GM03348 (cell line): ENCODE results near the gene S1PR4.
"Not testable (repeated sequence)": the region's sequence is repeated elsewhere in the genome, so short reads cannot be mapped to it uniquely, and the experiment has no call there.

Source experiments
- DNase-seq: peaks from one replicate; pipeline ENCODE4 v3.0.0; 2012; ENCODE audit warnings: low spot score

S1PR4 gene

DNA sequence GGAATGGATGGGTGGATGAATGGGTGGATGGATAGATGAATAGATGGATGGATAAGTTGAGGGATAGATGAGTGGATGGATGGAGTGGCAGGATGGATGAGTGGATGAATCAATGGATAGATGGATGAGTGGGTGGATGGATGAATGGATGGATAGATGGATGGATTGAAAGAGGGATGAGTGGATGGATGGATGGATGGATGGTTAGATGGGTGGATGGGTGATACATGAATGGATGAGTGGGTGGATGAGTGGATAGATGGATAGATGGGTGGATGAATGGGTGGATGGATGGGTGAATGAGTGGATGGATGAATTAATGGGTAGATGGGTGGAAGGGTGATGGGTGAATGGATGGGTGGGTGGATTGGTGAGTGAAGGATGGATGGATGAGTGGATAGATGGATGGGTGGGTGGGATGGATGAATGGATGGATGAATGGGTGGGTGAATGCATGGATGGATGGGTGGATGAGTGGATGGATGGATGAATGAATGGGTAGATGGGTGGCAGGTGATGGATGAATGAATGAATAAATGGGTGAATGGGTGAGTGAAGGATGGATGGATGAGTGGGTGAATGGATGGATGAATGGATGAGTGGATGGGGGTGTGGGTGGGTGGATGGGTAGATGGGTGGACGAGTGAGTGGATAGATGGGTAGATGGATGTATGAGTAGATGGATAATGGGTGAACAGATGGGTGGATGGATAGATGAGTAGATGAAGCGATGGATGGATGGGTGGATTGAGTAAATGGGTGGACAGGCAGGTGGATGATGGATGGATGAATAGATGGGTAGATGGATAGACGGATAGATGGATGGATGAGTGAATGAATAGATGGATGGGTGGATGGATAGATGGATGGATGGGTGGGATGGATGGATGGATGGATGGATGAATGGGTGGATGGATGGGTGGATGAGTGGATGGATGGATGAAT is 25.0 kb upstream of the S1PR4 start:
- DNase-seq, result no peak

DNA sequence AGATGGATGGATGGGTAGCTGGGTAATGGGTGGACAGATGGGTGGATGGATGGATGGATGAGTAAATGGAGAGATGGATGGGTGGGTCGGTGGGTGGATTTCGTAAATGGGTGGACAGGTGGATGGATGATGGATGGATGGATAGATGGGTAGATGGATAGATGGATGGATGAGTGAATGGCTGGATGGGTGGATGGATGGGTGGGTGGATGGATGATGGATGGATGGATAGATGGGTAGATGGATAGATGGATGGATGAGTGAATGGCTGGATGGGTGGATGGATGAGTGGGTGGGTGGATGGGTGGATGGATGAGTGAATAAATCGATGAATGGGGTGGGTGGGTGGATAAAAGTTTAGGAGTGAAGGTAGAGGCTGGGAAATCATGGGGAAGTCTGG is 24.1 kb upstream of the S1PR4 start:
- not testable (repeated sequence) for DNase-seq

DNA sequence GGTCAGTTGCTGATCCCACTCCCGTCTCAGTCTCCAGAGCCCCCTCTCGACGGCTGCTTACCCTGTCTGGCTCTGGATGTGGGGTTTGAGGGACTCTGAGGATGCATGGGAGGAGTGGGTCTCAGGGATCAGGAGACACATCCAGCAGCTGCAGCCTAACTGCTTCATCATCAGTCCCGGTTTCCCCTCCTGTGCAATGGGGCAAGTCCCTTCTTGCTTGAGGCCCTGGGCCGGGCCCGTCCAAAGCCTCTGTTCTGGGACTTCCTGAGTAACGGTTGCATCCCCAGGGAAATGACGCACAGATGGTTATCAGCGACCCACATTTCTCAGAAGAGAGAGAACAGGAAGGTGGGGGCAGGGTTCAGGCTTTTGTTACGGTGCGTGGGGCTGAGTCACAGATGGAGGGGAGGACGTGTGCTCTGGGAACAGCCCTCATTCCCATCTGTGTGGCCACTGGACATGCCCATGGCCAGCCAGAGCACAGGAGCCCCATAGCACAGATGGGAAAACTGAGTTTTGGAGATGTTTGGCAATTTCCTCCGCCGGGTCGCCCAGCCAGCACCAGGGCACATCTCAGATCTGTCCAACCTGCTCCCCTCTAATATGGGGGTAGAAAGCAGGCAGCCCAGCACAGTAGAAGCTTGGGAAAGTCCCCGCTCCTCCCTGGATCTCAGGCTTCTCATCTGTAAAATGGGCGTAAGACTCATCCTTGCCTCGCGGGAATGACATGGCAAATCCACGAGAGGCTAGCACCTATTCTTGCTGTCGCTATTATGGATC is 23.4 kb upstream of the S1PR4 start:
- DNase-seq, result peak; percentile 95

DNA sequence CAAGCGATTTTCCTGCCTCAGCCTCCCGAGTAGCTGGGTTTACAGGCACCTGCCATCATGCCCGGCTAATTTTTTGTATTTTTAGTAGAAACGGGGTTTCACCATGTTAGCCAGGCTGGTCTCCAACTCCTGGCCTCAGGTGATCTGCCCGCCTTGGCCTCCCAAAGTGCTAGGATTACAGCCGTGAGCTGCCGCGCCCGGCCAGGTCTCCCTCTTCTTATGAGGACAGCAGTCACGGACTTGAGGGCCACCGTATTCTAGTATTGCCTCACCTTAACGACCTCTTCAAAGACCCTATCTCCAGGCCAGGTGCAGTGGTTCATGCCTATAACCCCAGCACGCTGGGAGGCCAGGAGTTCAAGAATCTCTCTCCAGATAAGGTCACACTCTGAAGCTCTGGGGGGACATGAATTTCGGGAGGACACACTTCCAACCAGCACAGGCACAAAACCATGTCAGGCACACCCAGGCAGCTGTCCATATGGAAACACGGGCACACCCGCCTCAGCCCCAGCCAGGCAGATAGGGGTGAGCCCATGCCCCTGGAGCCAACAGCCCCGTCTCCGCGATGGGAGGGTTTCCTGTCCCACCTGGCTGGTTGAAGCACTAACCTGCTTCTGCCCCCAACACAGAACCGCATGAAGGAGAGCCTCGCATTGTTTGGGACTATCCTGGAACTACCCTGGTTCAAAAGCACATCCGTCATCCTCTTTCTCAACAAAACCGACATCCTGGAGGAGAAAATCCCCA is 21.3 kb upstream of the S1PR4 start:
- no peak for DNase-seq

DNA sequence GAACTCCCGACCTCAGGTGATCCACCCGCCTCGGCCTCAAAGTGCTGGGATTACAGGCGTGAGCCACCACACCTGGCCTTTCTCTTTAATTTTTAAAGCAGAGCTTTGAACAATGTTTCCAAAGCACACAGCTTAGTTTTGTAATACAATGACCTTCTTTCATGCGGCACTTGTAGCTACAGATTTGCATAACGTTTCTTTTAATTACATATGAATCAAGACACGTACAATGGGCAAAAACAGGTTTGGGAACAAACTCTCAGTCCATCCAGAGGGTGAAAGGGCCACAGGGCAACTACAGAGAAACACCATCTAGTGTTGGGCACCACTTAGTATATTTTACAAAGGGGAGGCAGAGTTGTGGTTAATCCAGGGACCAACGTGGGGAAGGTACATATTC is 19.0 kb upstream of the S1PR4 start:
- no peak for DNase-seq

DNA sequence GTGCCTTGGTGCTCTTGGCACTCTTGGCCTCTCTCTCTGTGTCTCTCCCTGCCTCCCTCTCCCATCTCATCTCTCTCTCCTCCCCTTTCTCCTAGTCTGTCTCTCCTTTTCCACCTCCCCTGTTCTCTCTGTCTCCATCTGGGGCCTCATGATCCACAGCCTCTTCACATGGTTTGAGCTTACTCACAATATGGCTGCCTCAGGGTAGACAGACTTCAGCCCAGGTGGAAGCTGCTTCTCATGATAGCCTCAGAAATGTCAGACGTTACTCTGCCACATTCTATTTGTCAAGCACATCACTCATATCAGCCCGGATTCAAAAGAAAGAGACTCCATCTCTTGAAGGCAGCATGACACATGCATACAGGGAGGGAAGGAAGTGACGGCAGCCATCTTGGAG is 18.4 kb upstream of the S1PR4 start:
- no peak for DNase-seq

DNA sequence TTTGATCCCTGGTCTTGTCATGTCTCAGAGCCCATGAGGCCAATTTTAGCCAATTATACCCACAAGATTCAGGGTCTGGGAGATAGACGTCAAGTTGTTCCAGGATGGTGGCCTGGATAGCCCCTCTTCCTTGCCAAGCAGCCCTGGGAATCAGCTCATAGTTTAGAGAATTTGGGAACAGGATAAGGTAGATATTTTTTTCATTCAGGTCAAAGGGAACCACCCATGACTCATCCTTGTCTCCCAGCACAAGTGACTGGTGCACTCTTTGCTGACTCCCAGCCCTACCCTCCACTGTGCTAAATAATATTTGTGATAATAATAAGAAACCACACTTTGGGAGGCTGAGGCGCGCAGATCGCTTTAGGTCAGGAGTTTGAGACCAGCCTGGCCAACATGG is 17.1 kb upstream of the S1PR4 start:
- no peak for DNase-seq

DNA sequence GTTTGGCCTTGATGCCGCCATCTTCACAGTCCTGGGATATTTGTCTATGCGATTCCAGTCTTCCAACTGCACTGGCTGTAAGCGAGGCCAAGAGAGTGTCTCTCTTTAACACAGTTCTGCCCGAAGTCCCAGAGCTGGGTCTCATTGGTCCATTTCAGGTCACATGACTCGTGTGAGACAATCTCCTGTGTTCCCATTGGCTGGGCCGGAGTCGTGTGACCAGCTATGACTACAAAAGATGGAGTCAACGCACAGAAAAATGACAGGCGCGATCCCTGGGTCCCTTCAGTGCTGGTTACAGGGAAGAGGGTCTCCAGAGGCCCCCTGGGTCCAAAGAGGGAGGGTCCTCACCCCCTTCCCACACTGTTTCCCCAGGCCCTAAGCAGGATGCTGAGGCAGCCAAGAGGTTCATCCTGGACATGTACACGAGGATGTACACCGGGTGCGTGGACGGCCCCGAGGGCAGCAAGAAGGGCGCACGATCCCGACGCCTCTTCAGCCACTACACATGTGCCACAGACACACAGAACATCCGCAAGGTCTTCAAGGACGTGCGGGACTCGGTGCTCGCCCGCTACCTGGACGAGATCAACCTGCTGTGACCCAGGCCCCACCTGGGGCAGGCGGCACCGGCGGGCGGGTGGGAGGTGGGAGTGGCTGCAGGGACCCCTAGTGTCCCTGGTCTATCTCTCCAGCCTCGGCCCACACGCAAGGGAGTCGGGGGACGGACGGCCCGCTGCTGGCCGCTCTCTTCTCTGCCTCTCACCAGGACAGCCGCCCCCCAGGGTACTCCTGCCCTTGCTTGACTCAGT is 15.9 kb upstream of the S1PR4 start:
- no peak for DNase-seq

DNA sequence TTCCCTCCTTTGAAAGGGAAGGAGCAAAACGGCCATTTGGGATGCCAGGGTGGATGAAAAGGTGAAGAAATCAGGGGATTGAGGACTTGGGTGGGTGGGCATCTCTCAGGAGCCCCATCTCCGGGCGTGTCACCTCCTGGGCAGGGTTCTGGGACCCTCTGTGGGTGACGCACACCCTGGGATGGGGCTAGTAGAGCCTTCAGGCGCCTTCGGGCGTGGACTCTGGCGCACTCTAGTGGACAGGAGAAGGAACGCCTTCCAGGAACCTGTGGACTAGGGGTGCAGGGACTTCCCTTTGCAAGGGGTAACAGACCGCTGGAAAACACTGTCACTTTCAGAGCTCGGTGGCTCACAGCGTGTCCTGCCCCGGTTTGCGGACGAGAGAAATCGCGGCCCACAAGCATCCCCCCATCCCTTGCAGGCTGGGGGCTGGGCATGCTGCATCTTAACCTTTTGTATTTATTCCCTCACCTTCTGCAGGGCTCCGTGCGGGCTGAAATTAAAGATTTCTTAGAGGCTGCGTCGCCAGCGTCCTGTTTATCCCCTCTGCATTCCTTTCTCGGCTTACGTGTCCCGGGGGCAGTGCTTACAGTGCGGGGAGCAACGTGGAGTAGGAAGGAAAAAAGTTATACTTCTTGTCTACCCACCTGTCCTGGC is 15.2 kb upstream of the S1PR4 start:
- DNase-seq, result peak; percentile 90

DNA sequence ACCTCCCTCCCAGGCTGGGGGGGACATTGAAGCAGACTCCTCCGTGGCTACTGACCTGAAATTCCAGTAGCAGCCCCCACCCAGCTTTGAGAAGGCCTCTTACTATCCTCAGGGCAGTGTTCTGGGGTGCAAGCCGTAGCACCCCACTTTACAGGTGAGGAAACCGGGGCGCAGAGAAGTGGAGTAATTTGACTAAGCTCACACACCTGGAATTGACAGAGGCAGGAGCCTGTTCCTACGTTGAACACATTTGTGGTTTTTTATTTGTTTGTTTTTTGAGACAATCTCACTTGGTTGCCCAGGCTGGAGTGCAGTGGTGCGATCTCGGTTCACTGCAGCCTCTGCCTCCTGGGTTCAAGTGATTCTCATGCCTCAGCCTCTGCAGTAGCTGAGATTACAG is 14.6 kb upstream of the S1PR4 start:
- no peak for DNase-seq

DNA sequence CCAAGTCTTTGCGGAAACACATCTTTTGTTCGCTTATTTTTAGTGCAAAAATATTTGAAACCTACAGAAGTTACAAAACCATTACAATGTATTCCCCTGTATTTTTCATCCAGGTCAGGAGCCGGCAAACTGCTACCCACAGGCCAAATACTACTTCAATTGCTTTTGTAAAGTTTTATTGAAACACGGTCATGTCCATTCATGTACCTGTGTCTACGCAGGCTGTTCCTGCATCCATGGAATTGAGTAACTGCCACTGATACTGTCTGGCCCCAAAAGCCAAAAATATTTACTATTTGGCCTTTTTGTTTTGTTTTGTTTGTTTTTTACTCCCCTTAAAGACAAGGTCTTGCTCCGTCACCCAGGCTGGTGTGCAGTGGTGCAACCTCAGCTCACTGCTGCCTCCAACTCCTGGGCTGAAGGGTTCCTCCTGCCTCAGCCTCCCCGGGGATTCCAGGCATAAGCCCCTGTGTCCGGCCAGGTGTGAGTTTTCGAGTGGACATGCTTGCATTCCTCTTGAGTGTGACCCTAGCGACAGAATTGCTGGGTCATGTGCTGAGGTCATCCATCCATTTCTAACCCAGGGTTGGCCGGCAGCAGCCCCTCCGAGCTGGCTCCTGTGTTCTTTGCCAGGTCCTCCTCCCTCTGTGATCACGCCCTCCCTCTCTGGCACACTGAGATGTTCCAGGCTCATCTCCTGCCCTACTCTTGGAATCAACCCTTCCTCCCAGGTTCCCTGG is 10.9 kb upstream of the S1PR4 start:
- DNase-seq, result no peak

DNA sequence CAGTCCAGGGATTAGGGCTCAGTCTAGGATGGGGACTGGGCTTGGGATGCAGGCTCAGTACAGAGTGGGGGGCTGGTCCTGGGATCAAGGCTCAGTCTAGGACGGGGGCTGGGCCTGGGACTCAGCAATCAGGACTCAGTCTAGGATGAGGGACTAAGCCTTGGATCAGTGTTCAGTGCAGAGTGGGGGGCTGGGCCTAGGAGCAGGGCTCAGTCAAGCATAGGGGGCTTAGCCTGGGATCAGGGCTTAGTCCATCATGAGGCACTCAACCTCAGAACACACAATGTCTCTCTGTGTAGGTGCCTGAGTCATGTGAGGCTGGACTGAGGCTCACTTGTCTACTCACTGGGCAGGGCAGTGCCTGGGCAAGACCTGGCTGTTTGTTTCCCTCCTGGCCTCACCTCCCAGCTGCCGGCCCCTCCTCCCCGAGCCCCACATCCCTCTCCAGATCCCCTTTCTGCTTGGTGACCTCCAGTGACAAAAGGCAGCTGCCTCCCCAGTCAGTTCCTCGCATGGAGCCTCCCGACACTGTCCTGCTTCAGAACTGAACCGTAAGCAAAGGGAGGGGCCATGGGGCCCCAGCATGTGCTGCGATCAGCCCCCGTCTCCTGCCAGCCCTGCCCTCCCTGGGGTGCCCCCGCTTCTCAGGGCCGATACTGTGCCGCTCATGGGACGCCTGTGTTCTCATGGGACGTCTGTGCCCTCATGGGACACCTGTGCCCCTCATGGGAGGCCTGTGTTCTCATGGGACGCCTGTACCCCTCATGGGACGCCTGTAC is 6.5 kb upstream of the S1PR4 start:
- no peak for DNase-seq

DNA sequence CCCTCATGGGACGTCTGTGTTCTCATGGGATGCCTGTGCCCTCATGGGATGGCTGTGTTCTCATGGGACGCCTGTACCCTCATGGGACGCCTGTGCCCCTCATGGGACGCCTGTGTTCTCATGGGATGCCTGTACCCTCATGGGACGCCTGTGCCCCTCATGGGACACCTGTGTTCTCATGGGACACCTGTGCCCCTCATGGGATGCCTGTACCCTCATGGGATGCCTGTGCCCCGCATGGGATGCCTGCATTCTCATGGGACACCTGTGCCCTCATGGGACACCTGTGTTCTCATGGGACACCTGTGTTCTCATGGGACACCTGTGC is 5.9 kb upstream of the S1PR4 start:
- not testable (repeated sequence) for DNase-seq

DNA sequence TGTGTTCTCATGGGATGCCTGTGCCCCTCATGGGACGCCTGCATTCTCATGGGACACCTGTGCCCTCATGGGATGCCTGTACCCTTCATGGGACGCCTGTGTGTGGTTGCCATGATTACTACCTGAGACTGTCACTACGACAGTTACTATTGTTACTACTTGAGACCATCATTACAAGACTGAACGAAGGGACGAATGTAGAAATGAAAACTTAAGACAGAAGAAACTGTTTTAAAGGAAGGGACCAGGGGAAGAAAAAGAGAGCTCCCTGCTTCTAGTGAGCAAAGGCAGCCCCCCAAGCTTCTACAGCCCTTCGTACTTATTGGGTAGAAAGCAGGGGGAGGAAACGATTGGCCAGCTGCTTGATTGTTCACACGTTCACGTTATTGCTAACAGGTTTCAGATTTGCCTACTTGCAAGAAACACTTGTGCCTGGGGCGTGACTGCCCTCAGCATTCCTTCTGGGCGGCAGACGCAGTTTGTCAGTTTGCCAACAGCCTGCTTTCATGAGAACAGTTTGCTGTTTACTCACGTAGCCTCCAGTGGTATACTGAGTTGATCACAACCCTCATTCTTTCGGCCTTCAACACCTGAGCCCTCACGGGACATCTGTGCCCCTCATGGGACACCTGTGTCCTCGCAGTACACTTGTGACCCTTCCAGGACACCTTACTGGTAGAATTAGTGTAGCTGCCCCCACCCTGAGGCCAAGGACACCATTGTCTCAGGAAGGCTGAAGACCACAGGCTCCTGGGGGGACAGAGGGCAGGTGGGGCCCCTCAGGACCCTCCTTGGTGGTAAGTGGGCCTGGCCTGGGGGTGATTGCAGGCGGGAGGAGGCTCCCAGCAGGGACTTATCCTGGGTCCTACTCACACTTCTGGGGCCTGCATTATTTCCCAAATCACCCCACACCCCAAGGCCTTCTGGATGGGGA is 2.5 kb upstream of the S1PR4 start:
- DNase-seq, result no peak

DNA sequence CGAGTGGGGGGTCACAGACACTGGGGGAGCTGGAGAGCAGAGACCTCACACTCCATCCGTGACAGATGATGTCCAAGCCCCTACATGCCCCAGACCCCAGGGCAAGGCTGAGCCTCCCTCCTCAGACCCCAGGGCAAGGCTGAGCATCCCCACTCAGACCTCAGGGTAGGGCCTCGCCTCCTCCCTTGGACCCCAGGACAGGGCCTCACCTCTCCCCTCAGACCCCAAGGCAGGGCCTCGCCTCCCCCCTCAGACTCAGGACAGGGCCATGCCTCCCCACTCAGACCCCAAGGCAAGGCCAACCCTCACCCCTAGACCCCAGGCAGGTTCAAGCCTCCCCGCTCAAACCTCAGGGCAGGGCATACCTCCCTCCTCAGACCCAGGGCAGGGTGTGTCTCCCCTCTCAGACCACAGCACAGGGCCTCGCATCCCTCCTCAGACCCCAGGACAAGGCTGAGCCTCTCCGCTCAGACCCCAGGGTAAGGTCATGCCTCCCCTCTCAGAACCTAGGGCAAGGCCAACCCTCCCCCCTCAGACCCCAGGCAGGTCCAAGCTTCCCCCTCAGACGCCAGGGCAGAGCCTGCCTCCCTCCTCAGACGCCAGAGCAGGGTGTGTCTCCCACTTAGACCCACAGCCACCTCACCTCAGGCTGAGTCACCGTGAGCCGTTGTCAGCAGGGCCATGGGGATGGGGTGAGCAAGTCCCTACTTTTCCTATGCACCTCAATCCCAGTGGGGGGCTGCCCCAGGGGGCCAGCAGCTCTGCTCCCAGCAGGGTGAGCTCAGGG is 1.7 kb upstream of the S1PR4 start:
- DNase-seq, result peak; percentile 79

DNA sequence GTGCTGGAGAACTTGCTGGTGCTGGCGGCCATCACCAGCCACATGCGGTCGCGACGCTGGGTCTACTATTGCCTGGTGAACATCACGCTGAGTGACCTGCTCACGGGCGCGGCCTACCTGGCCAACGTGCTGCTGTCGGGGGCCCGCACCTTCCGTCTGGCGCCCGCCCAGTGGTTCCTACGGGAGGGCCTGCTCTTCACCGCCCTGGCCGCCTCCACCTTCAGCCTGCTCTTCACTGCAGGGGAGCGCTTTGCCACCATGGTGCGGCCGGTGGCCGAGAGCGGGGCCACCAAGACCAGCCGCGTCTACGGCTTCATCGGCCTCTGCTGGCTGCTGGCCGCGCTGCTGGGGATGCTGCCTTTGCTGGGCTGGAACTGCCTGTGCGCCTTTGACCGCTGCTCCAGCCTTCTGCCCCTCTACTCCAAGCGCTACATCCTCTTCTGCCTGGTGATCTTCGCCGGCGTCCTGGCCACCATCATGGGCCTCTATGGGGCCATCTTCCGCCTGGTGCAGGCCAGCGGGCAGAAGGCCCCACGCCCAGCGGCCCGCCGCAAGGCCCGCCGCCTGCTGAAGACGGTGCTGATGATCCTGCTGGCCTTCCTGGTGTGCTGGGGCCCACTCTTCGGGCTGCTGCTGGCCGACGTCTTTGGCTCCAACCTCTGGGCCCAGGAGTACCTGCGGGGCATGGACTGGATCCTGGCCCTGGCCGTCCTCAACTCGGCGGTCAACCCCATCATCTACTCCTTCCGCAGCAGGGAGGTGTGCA is 587 bp downstream of the S1PR4 start:
- no peak for DNase-seq

DNA sequence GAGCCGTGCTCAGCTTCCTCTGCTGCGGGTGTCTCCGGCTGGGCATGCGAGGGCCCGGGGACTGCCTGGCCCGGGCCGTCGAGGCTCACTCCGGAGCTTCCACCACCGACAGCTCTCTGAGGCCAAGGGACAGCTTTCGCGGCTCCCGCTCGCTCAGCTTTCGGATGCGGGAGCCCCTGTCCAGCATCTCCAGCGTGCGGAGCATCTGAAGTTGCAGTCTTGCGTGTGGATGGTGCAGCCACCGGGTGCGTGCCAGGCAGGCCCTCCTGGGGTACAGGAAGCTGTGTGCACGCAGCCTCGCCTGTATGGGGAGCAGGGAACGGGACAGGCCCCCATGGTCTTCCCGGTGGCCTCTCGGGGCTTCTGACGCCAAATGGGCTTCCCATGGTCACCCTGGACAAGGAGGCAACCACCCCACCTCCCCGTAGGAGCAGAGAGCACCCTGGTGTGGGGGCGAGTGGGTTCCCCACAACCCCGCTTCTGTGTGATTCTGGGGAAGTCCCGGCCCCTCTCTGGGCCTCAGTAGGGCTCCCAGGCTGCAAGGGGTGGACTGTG is 1.2 kb downstream of the S1PR4 start:
- DNase-seq, result no peak
